ENCODE results near the gene CEP95. TPM values are rescaled to one million over a fixed set of nuclear protein-coding genes. Genes with fewer than 3 reads are reported as not detected.
A peak's percentile ranks its signal among the peaks of the same experiment; 100 is the strongest.

Gene CEP95
- total and polyA plus RNA-seq, 2 of the 13 experiments (the other 11 are each of a cell fraction or from before 2014, with no cell fraction given), result 65.9 to 68.8 TPM

GRCh38 chr17:64506576-64507412, at the start of gene CEP95 (continued):
- TF ChIP-seq ZNF775 (CRISPR knock-in tag; IDR thresholded peaks at IDR 0.05; ENCODE audit: borderline replicate concordance) (no peak), ZNF564 (CRISPR knock-in tag; IDR thresholded peaks at IDR 0.05) (peak; percentile 90), ZBTB8A (CRISPR knock-in tag; IDR thresholded peaks at IDR 0.05; ENCODE audit: borderline replicate concordance, low read depth) (no peak; the same call in 1 of the 2 replicates), ZSCAN22 (CRISPR knock-in tag; IDR thresholded peaks at IDR 0.05) (no peak; the same call in none of the 2 replicates), ZMAT5 (CRISPR knock-in tag; IDR thresholded peaks at IDR 0.05; ENCODE audit: borderline replicate concordance, low read depth) (no peak; the same call in 1 of the 2 replicates), SP4 (CRISPR knock-in tag; IDR thresholded peaks at IDR 0.05) (peak; percentile 88), PAX8 (CRISPR knock-in tag; IDR thresholded peaks at IDR 0.05; ENCODE audit: borderline replicate concordance) (0 out of 2 replicates have a peak, but pooled peaks have one; percentile 88), TBX3 (IDR thresholded peaks at IDR 0.05; ENCODE audit: borderline replicate concordance) (peak; percentile 96), ARID3A (IDR thresholded peaks at IDR 0.05; ENCODE audit: low read depth, low read length) (no peak), KDM3A (CRISPR knock-in tag; IDR thresholded peaks at IDR 0.05; ENCODE audit: low read depth) (peak; percentile 79), HBP1 (CRISPR knock-in tag; IDR thresholded peaks at IDR 0.05; ENCODE audit: low read depth) (peak; percentile 75), SMAD1 (CRISPR knock-in tag; IDR thresholded peaks at IDR 0.05; ENCODE audit: borderline replicate concordance, low read depth) (peak; percentile 21; the same call in 1 of the 2 replicates), ZNF83 (CRISPR knock-in tag; IDR thresholded peaks at IDR 0.05; ENCODE audit: borderline replicate concordance) (peak; percentile 85; the same call in 1 of the 2 replicates), RXRB (CRISPR knock-in tag; IDR thresholded peaks at IDR 0.05; ENCODE audit: borderline replicate concordance) (peak; percentile 34; the same call in 1 of the 2 replicates), ZFP90 (CRISPR knock-in tag; IDR thresholded peaks at IDR 0.05; ENCODE audit: borderline replicate concordance) (peak; percentile 95), SKIL (CRISPR knock-in tag; IDR thresholded peaks at IDR 0.05; ENCODE audit: borderline replicate concordance) (peak; percentile 56), SIN3B (IDR thresholded peaks at IDR 0.05; ENCODE audit: low read length) (no peak), TARDBP (CRISPR knock-in tag; IDR thresholded peaks at IDR 0.05) (no peak), NFKBIZ (CRISPR knock-in tag; IDR thresholded peaks at IDR 0.05) (0 out of 2 replicates have a peak, but pooled peaks have one; percentile 65), ZNF484 (CRISPR knock-in tag; IDR thresholded peaks at IDR 0.05; ENCODE audit: borderline replicate concordance, low read depth) (no peak), ZNF746 (CRISPR knock-in tag; IDR thresholded peaks at IDR 0.05) (peak; percentile 43; the same call in 1 of the 2 replicates), ZNF33B (CRISPR knock-in tag; IDR thresholded peaks at IDR 0.05) (no peak), RFXANK (CRISPR knock-in tag; IDR thresholded peaks at IDR 0.05) (peak; percentile 78; the same call in 1 of the 2 replicates), RAD21 (CRISPR knock-in tag; IDR thresholded peaks at IDR 0.05) (0 out of 2 replicates have a peak, but pooled peaks have one; percentile 34)

Measured in HepG2 (cell line).